LNCAP (cell line): ENCODE data around the gene INSM1.

Source experiments
- TF ChIP-seq, protein P1 (sequence below): fragments of 450-650 bp; IDR thresholded peaks from 2 replicates; pipeline ENCODE4 v1.5.1; 2017; ENCODE audit warnings: mild to moderate bottlenecking

INSM1 gene

DNA sequence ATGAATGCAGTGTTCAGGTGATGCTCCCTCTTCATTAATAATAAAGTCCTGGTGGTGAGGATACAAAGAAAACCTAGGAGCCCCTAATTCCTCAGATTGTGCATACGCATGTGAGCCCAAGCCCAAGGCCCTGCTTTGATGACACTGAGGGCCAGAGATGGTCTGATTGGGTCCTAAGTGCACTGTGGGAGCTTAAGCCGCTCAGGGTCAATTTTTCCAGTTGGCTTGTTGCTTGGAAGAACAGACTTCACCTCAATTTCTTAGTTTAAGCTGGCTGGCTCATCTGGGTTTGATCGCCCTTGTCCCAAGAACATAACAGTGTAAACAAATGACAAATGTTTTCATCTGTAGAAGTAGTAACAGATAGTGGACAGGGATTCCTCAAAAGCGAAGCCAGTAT lies 41.4 kb downstream of the INSM1 start:
- TF ChIP-seq, protein P1, sequence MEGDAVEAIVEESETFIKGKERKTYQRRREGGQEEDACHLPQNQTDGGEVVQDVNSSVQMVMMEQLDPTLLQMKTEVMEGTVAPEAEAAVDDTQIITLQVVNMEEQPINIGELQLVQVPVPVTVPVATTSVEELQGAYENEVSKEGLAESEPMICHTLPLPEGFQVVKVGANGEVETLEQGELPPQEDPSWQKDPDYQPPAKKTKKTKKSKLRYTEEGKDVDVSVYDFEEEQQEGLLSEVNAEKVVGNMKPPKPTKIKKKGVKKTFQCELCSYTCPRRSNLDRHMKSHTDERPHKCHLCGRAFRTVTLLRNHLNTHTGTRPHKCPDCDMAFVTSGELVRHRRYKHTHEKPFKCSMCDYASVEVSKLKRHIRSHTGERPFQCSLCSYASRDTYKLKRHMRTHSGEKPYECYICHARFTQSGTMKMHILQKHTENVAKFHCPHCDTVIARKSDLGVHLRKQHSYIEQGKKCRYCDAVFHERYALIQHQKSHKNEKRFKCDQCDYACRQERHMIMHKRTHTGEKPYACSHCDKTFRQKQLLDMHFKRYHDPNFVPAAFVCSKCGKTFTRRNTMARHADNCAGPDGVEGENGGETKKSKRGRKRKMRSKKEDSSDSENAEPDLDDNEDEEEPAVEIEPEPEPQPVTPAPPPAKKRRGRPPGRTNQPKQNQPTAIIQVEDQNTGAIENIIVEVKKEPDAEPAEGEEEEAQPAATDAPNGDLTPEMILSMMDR: no peak

DNA sequence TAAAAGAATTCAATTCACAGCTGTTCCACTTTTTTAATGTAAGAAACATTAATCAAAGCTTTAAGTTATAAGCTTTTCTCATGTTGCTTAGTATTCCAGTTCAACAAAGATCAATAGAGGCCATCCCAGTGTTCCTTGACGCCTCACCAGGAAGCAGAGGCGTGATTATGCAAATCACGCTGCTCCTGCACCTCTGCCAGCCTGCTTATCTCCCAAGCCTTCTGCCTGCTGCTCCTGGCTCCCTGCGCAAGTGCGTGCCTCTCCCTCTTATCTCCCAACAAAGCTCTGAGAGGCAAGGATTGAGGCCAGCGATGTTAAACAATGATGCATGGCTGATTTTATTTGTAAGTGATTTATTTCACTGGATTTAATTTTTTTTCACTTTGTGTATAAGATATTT lies 42.8 kb downstream of the INSM1 start:
- TF ChIP-seq, protein P1: no peak

DNA sequence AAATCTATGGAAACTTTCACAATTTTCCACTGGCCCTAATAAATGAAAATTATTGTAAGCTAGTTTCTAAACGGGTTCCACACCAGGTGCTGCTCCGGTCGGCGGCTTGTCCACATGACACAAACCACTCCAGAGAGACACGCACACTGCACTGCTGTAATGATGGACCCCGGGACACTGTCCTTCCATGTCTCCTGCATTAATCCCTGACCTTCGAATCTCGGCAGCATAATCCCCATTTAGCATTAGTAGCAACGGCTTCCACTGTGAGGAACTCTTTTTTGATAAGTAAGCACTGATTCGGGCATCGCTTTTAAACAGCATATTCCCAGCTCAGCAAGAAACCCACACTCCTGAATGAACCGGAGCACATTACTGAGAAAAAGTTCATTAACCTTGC lies 43.5 kb downstream of the INSM1 start:
- TF ChIP-seq, protein P1: no peak

GRCh38 chr20:20411836-20412235 lies 43.9 kb downstream of the INSM1 start:
- TF ChIP-seq, protein P1: no peak

GRCh38 chr20:20412750-20413149 lies 44.8 kb downstream of the INSM1 start:
- TF ChIP-seq, protein P1: no peak

DNA sequence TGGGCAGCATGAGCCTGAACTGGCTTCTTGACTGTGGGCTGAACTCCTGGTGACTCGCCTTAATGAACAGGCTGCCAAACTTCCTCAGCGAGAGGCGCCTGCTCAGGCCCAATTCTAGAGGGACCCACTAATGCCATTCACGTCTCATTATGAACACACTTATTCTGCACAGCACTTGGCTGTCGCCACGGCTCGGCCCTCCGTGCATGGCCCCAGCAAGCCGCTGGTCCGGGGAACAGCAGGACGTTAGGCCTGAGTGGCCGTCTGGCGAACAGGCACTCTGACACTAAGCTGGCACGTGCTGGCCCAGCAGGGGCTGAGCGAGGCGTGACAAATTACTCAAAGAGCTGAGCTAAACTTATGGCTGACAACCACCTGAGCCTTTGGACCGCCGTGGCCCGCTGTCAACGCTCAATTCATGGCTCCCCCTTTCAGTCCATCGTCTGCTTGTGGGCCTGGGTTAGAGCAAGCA lies 45.9 kb downstream of the INSM1 start:
- TF ChIP-seq, protein P1: no peak

GRCh38 chr20:20414640-20415220 lies 46.8 kb downstream of the INSM1 start:
- TF ChIP-seq, protein P1: no peak

- TF ChIP-seq, protein P1: no peak
Observed at GRCh38 chr20:20415321-20415720, 47.4 kb downstream of the INSM1 start.
